HepG2 (cell line): ENCODE results near the gene UNC13D. TPM values are rescaled to one million over a fixed set of nuclear protein-coding genes. Genes with fewer than 3 reads are reported as not detected.

ENCODE experiments used
- AGO2 ChIP-seq: fragments of 200-400 bp; formaldehyde crosslinking; optimal IDR thresholded peaks from 2 replicates; pipeline ENCODE3; 2017; ENCODE audit warnings: mild to moderate bottlenecking, low read depth, low read length, moderate library complexity
- ARID3A ChIP-seq: IDR thresholded peaks from 2 replicates; pipeline ENCODE4 v1.6.1; 2012; ENCODE audit warnings: low read depth, low read length, improper control_type of control experiment
- HES4 ChIP-seq: sonication (generic); formaldehyde crosslinking; IDR thresholded peaks from 2 replicates; pipeline ENCODE4 v1.9.0; 2021; ENCODE audit warnings: mild to moderate bottlenecking, missing genetic modification reagents, borderline replicate concordance
- PATZ1 ChIP-seq: sonication (generic); formaldehyde crosslinking; IDR thresholded peaks from 2 replicates; pipeline ENCODE4 v1.4.0; 2020; ENCODE audit warnings: missing genetic modification reagents
- SALL1 ChIP-seq: sonication (generic); formaldehyde crosslinking; IDR thresholded peaks from 2 replicates; pipeline ENCODE4 v1.8.0; 2022; ENCODE audit warnings: mild to moderate bottlenecking, missing genetic modification reagents
- SP1 ChIP-seq, 2 experiments: fragments of 450-650 bp in 1 of 2; sonication (generic) in 1 of 2; formaldehyde crosslinking in 1 of 2; IDR thresholded peaks; 2 replicates each; pipeline versions ENCODE4 v1.4.0 to v1.6.1; 2016 to 2020; ENCODE audit warnings: missing genetic modification reagents in 1 of 2
- STAG1 ChIP-seq: sonication (generic); formaldehyde crosslinking; IDR thresholded peaks from 2 replicates; pipeline ENCODE4 v1.4.0; 2020; ENCODE audit warnings: missing genetic modification reagents
- ZNF501 ChIP-seq: sonication (generic); formaldehyde crosslinking; IDR thresholded peaks from 2 replicates; pipeline ENCODE4 v1.5.1; 2020; ENCODE audit warnings: mild to moderate bottlenecking, moderate library complexity, missing genetic modification reagents
- ZNF558 ChIP-seq: sonication (generic); formaldehyde crosslinking; IDR thresholded peaks from 2 replicates; pipeline ENCODE4 v1.9.0; 2022; ENCODE audit warnings: mild to moderate bottlenecking, missing genetic modification reagents, borderline replicate concordance
- ZSCAN5A ChIP-seq: sonication (generic); formaldehyde crosslinking; IDR thresholded peaks from 2 replicates; pipeline ENCODE4 v1.8.0; 2022; ENCODE audit warnings: mild to moderate bottlenecking, missing genetic modification reagents, borderline replicate concordance
- polyA plus RNA-seq, 8 experiments: library from polyadenylated mRNA; depleted of rRNA in 3 of 8; stranded (reverse) in 7 of 8; unstranded in 1 of 8; fragments of >200 nt; fragmentation: Illumina TruSeq in 4 of 8; extraction: Trizol in 4 of 8; gene quantifications; 2 replicates each; pipeline versions ENCODE4 v1.2.1 to v1.2.3, GENCODE V29; 2011 to 2016; ENCODE audit warnings: low read depth in 4 of 8, missing spikeins in 1 of 8, mixed read lengths in 1 of 8; ENCODE audit not compliant: insufficient read depth in 1 of 8
- total RNA-seq, 5 experiments: library from RNA; depleted of rRNA; stranded (reverse); fragments of >200 nt; fragmentation: Illumina TruSeq; extraction: Trizol; gene quantifications; 2 replicates each; pipeline ENCODE4 v1.2.3, GENCODE V29; 2016; ENCODE audit warnings: low read depth in 1 of 5
- TF ChIP-seq, protein P1 (sequence below): sonication (generic); formaldehyde crosslinking; IDR thresholded peaks from 2 replicates; pipeline ENCODE4 v1.9.0; 2021; ENCODE audit warnings: missing genetic modification reagents, mild to moderate bottlenecking, borderline replicate concordance
- TF ChIP-seq, protein P2 (sequence below): sonication (generic); formaldehyde crosslinking; IDR thresholded peaks from 2 replicates; pipeline ENCODE4 v1.9.0; 2022; ENCODE audit warnings: low read depth, missing genetic modification reagents
- TF ChIP-seq, protein P3 (sequence below): sonication (generic); formaldehyde crosslinking; IDR thresholded peaks from 2 replicates; pipeline ENCODE4 v1.5.0; 2020; ENCODE audit warnings: mild to moderate bottlenecking, missing genetic modification reagents, borderline replicate concordance

UNC13D gene
- total and polyA plus RNA-seq, 2 of the 13 experiments (the other 11 are each of a cell fraction or from before 2014, with no cell fraction given): 29.7 to 42.7 TPM

- TF ChIP-seq ZNF558 (CRISPR knock-in tag) (no peak), STAG1 (CRISPR knock-in tag) (peak; percentile 48), ZSCAN5A (CRISPR knock-in tag) (no peak), SP1 (IDR thresholded peaks at IDR 0.05) (no peak), SP1 (CRISPR knock-in tag; IDR thresholded peaks at IDR 0.05) (0 out of 2 replicates have a peak, but pooled peaks have one; percentile 28), ZNF501 (CRISPR knock-in tag) (0 out of 2 replicates have a peak, but pooled peaks have one; percentile 52), HES4 (CRISPR knock-in tag) (peak; percentile 55; the same call in 1 of the 2 replicates), ARID3A (no peak), SALL1 (peak; percentile 37; the same call in 1 of the 2 replicates), AGO2 (peak; percentile 79), PATZ1 (CRISPR knock-in tag) (peak; percentile 35; the same call in 1 of the 2 replicates)
- TF ChIP-seq, protein P1, sequence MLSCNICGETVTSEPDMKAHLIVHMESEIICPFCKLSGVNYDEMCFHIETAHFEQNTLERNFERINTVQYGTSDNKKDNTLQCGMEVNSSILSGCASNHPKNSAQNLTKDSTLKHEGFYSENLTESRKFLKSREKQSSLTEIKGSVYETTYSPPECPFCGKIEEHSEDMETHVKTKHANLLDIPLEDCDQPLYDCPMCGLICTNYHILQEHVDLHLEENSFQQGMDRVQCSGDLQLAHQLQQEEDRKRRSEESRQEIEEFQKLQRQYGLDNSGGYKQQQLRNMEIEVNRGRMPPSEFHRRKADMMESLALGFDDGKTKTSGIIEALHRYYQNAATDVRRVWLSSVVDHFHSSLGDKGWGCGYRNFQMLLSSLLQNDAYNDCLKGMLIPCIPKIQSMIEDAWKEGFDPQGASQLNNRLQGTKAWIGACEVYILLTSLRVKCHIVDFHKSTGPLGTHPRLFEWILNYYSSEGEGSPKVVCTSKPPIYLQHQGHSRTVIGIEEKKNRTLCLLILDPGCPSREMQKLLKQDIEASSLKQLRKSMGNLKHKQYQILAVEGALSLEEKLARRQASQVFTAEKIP (CRISPR knock-in tag): no peak
- TF ChIP-seq, protein P2, sequence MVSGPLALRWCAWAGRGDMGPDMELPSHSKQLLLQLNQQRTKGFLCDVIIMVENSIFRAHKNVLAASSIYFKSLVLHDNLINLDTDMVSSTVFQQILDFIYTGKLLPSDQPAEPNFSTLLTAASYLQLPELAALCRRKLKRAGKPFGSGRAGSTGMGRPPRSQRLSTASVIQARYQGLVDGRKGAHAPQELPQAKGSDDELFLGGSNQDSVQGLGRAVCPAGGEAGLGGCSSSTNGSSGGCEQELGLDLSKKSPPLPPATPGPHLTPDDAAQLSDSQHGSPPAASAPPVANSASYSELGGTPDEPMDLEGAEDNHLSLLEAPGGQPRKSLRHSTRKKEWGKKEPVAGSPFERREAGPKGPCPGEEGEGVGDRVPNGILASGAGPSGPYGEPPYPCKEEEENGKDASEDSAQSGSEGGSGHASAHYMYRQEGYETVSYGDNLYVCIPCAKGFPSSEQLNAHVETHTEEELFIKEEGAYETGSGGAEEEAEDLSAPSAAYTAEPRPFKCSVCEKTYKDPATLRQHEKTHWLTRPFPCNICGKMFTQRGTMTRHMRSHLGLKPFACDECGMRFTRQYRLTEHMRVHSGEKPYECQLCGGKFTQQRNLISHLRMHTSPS (CRISPR knock-in tag): no peak
- TF ChIP-seq, protein P3, sequence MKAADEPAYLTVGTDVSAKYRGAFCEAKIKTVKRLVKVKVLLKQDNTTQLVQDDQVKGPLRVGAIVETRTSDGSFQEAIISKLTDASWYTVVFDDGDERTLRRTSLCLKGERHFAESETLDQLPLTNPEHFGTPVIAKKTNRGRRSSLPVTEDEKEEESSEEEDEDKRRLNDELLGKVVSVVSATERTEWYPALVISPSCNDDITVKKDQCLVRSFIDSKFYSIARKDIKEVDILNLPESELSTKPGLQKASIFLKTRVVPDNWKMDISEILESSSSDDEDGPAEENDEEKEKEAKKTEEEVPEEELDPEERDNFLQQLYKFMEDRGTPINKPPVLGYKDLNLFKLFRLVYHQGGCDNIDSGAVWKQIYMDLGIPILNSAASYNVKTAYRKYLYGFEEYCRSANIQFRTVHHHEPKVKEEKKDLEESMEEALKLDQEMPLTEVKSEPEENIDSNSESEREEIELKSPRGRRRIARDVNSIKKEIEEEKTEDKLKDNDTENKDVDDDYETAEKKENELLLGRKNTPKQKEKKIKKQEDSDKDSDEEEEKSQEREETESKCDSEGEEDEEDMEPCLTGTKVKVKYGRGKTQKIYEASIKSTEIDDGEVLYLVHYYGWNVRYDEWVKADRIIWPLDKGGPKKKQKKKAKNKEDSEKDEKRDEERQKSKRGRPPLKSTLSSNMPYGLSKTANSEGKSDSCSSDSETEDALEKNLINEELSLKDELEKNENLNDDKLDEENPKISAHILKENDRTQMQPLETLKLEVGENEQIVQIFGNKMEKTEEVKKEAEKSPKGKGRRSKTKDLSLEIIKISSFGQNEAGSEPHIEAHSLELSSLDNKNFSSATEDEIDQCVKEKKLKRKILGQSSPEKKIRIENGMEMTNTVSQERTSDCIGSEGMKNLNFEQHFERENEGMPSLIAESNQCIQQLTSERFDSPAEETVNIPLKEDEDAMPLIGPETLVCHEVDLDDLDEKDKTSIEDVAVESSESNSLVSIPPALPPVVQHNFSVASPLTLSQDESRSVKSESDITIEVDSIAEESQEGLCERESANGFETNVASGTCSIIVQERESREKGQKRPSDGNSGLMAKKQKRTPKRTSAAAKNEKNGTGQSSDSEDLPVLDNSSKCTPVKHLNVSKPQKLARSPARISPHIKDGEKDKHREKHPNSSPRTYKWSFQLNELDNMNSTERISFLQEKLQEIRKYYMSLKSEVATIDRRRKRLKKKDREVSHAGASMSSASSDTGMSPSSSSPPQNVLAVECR (CRISPR knock-in tag): peak; percentile 23; the same call in 1 of the 2 replicates
Measured at GRCh38 chr17:75830164-75831031, 13.8 kb downstream of the UNC13D start (continued).
